ENCODE data around the gene OR51B6.
"Not testable (repeated sequence)": the region's sequence is repeated elsewhere in the genome, so short reads cannot be mapped to it uniquely, and the experiment has no call there.

DNA sequence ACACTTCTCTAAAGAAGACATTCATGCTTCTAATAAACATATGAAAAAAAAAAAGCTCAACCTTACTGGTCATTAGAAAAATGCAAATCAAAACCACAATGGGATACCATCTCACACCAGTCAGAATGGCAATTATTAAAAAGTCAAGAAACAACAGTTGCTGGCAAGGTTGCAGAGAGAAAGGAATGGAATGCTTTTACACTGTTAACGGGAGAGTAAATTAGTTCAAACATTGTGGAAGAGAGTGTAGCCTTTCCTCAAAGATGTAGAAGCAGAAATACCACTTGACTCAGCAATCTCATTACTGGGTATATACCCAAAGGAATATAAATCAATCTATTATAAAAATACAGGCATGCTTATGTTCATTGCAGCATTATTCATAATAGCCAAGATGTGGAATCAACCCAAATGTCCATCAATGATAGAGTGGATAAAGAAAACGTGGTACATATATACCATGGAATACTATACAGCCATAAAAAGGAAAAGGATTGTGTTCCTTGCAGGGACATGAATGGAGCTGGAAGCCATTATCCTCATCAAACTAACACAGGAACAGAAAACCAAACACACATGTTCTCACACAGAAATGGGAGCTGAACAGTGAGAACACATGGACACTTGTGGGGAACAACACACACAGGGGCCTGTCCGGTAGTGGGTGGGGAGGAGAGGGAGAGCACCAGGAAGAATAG, 37.8 kb upstream of the OR51B6 start:
- TF ChIP-seq, protein P1, sequence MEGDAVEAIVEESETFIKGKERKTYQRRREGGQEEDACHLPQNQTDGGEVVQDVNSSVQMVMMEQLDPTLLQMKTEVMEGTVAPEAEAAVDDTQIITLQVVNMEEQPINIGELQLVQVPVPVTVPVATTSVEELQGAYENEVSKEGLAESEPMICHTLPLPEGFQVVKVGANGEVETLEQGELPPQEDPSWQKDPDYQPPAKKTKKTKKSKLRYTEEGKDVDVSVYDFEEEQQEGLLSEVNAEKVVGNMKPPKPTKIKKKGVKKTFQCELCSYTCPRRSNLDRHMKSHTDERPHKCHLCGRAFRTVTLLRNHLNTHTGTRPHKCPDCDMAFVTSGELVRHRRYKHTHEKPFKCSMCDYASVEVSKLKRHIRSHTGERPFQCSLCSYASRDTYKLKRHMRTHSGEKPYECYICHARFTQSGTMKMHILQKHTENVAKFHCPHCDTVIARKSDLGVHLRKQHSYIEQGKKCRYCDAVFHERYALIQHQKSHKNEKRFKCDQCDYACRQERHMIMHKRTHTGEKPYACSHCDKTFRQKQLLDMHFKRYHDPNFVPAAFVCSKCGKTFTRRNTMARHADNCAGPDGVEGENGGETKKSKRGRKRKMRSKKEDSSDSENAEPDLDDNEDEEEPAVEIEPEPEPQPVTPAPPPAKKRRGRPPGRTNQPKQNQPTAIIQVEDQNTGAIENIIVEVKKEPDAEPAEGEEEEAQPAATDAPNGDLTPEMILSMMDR (IDR thresholded peaks at IDR 0.05 in 8 of 11, conservative IDR thresholded peaks at IDR 0.05 in 3 of 11): not testable (repeated sequence)
- TF ChIP-seq POLR2AphosphoS5 (IDR thresholded peaks at IDR 0.05): not testable (repeated sequence)

Measured in spleen (tissue), 7 donors.